NCI-H748 (cell line): ENCODE data around the gene LPAR5.
"Not testable (repeated sequence)": the region's sequence is repeated elsewhere in the genome, so short reads cannot be mapped to it uniquely, and the experiment has no call there.

Experiments used
- DNase-seq: peaks from one replicate; lab custom pipeline; 2025; ENCODE audit not compliant: unreplicated experiment; lab: John Stamatoyannopoulos, UW

LPAR5 gene

GRCh38 chr12:6607751-6608591 is 27.8 kb downstream of the LPAR5 start:
- peak; percentile 92 for DNase-seq

GRCh38 chr12:6606331-6607131 is 29.2 kb downstream of the LPAR5 start:
- DNase-seq, result peak; percentile 37

DNA sequence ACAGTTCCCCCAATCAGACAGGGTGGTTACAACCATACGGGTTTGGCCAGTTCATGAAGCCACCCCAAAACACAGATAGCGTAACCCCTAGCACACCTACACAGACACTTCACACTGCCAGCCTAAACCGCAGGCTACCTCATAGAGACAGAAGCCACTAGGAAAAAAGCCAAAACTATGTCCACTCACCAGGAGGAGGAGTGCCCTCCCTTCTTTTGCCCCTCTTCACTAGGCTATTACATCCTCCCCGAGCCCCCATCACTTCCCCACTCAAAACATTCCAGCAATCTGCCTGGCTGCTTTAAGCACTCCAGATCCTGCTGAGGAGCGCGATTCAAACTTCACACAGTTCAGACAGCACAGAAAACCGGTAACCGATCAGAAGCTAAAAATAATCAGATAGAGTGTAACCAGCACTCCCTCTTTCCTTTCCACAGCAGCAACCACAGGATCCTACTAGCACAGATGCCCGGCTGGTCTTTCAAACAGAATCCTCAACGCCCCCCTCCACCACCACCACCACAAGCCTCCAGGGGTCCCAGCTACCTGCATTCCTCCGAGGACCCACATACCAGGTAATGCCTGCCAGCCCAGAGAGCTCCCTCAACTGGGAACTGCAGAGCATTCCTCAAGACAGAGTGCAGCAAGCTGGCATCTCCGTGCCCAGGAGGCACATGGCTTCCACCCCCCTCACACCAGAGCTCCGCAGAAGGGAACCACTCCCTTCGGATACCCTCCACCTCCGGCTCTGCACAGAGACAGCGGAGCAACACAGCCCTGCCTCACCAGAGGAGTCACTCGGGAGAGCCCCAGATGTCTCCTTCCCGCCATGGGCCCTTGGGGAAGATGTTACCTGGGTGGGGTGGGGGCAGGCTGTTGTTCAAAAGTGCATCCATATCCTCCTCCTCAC is 30.1 kb downstream of the LPAR5 start:
- peak; percentile 37 for DNase-seq

DNA sequence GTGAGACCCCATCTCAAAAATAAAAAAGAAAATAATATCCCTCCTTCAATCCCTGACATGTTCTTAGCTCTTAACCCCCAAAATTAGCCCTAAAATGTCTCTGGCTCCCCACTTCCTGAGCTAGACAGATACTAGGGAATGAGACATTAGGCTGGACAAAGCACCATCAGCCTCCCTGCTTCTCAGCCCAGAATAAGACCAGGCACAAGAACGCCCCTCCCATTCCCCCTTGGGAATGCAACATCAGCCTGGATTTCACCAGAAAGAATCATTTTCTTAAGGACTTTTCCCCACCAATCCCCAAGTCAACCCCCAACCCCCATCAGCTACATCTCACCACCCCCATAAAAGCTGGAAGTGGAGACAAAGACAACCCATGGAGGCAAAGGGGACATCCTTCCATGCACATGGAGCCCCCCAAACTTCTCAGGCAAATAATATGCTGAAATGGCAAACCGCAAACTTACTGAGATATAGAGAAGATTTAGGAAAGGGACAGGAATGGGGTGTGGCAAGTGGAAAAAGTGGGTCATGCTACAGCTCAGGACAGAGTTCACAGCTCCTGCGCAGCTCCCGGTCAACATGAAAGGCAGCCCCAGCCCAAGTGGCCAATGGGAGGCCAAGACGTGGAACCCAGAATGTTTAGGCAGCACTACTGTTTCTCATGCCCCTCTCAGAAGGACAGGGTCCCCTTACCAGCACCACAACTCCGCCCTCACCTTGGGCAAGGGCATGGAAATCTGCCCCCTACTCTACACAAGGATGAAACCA is 31.3 kb downstream of the LPAR5 start:
- no peak for DNase-seq

DNA sequence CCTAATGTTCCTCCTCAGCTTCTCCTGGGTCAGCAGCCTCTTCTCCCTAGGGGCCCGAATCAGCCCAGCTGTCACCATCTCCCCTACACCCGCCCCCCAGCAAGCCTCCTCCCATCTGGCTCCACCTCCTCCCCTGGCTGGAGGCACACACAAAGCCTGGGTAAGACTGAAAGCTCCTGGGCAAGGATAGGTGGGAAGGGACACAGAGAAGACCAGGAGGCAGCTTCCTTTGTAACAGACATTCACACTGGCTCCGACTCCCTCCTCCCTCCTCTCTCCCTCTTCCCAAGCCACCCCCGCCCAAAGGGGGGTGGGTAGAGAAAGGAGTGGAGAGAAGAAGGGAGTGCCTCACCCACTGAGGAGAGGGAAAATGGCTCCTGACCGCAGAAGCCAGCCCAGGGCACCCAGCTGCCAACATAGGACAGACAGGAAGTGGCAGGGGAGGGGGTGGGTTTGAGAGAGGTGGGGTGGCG is 32.6 kb downstream of the LPAR5 start:
- no peak for DNase-seq

GRCh38 chr12:6602526-6602925 is 33.2 kb downstream of the LPAR5 start:
- no peak for DNase-seq

DNA sequence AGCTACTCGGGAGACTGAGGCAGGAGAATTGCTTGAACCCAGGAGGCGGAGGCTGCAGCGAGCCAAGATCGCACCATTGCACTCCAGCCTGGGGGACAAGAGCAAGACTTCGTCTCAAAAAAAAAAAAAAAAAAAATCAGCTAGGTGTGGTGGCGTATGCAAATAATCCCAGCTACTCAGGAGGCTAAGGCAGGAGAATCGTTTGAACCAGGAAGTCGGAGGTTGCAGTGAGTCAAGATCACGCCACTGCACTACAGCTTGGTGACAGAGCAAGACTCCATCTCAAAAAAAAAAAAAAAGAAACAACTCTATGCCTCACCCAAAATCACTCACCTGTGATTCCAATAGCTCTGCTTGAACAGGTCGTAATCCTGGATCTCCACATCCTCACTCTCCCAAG is 40.1 kb downstream of the LPAR5 start:
- DNase-seq, result not testable (repeated sequence)

DNA sequence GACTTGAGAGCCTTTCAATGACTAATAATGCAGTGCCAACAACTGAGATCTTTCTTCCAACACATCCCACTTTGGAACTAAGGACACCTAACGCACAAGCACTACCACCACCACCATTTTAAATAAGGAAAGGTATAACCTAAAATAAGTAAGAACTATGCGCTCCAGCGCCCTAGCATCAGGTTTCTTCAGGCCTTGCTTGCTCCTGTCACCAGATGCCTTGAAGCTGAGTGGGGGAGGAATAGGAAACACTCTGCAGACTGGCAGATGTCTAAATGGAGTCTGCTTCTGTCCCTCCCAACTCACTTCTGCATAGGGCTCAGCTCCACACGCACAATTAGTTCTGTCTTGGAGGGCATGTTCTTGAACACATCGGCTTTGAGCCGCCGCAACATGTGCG is 43.7 kb downstream of the LPAR5 start:
- no peak for DNase-seq

DNA sequence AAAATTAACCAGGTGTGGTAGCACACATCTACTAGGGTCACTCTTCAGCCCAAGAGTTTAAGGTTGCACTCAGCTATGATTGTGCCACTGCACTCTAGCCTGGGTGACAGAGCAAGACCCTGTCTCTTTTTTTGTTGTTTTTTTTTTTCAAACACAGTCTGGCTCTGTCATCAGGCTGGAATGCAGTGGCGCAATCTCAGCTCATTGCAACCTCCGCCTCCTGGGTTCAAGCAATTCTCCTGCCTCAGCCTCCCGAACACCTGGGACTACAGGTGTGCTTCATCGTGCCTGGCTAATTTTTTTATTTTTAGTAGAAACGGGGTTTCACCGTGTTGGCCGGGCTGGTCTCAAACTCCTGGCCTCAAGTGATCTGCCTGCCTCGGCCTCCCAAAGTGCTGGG is 49.2 kb downstream of the LPAR5 start:
- DNase-seq, result not testable (repeated sequence)

DNA sequence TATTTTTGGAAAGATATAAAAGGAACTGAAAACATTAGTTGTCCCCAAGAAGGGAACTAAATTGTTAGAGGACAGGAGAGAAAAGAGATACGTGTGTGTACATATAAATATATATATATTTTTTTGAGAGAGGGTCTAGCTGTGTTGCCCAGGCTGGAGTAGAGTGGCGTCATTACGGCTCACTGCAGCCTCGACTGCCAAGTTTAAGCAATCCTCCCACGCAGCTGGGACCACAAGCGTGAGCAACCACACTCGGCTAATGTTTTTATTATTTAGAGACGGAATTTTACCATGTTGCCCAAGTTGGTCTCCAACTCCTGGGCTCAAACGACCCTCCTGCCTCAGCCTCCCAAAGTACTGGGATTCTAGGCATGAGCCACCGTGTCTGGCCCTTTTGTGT is 51.5 kb downstream of the LPAR5 start:
- no peak for DNase-seq

DNA sequence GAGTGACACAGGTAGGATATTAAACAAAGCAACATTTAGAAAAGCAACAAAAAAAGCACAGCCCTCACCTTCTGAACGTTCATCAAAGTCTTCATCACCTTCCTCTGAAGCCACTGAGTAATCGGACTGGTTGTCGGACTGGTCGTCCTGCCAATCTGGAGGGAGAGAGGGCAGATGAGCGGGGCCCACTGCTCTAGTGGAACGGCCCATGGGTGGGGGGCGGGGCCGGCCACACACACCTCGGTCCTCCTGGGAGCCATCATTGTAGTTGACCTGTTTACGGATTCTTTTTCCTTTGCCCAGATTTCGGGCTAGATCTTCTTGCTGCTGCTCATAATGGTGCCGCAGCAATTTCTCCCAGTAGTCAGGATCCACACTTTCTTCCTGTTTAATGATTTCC is 52.8 kb downstream of the LPAR5 start:
- DNase-seq, result no peak

- no peak for DNase-seq
These were observed 53.6 kb downstream of the LPAR5 start for GRCh38 chr12:6582196-6582595.

DNA sequence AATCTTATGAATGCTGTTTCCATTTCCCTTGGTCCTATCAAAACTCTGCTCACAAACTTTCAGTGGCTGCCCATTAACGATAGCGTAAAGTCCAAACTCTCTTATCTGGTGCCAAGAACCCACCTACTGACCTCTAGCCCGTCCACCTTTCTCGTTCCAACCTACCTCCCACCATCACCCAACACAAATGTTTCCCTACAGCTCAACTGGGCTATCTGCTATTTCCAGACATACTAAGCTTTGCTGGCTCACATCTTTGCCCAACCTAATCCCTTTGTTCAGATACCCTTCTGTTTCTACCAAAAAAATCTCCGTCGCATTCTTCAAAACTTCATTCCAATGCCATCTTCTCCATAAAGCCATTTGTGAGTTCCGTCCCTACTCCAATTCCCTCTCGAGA is 60.1 kb downstream of the LPAR5 start:
- no peak for DNase-seq

DNA sequence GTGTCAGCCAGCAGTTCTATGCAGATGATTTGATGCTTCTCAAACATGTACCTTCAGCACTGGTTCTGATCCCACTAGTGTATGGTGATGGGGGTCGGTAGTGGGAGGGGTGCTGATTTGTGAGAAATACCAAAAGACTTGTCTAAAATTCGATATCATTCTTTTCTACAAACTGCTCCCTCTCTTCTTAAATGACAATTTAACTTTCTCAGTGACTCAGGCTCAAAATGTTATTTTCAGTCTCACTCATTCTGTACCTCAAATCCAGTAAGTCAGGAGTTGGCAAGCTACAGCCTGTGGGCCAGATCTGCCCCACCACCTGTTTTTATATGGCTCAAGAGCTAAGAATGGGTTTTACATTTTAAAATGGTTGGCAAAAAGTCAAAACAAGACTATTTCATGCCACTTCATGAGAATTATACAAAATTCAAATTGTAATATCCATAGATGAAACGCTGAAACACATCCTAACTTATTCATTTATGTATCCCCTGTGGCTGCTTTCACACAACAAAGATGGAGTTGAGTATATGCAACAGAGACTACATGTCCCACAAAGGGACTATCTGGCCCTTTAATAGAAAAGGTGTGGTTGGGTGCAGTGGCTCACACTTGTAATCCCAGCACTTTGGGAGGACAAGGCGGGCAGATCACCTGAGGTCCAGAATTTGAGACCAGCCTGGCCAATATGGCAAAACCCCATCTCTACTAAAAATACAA is 61.0 kb downstream of the LPAR5 start:
- DNase-seq, result no peak

DNA sequence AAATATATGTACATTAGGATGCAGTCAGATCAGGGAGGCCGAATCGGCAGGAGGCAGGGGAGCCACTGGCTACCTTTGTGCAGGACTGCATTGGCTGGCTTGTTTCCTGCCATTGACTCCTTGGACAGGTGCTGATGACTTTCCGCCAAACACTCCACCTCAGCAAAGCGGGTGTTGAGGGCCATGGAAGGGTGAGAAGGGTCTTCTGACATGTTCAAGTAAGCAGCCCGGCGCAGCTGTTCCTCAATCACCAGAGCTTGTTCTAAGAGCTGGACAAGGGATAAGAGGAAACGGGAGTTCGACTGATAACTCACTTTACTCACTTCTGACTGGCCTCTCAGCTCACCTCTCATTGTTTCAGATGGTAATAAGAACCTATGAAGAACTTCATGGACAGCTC is 62.8 kb downstream of the LPAR5 start:
- DNase-seq, result no peak

DNA sequence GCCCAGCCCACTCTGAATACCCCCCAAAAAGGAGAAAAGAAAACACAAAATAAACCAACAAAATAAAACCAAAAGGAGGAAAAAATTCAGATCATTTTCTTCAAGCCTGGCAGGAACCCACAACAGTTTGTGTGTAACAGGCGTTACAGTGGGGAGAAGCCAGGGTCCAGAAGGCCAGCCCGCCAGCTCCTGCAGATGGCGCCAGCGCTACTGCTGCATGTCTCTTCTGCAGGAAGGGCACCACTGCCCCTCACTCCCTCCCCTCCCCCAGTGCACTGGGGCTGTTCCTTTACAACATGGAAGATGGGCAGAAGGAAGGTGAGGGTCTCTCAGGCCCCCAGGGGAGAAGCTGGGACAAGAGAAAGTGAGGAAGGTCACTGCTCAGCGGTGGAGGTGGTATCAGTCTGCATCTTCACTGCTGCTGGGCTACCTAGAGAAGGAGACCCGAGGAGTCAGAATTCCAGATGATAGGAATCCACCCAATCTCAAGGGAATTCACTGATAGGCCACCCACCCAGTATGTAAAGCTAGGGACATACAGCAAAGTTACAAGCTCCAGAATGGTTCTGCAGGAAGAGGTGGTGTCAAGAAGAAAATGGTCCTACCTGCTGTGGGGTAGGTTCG is 65.4 kb downstream of the LPAR5 start:
- DNase-seq, result peak; percentile 45

DNA sequence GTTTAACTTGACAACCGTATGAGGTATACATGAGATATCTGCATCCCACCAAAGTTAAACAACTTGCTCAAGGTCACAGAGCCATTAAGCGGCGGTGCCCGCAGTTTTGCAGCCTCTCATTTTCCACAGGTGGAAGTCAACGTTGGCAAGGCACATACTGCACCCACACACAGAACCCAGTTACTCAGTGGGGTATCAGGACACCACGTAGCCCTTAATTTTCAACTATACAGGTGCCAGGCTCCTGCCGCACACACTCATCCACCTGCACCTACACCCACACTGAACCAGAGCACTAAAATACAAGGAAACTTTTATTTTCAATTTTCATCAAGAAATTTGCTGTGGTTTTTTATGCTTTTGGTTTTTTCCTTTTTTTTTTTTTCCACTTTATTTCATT is 66.0 kb downstream of the LPAR5 start:
- DNase-seq, result no peak

GRCh38 chr12:6569312-6569711 is 66.4 kb downstream of the LPAR5 start:
- no peak for DNase-seq
